BE2C (cell line): ENCODE results near the gene MLXIP.

ENCODE experiments used
- DNase-seq: peaks from one replicate; pipeline ENCODE4 v3.0.0-alpha.2; 2020
- H3K27me3 ChIP-seq: fragments of 250-450 bp; sonication (Bioruptor Pico); 2 replicates; pipeline ENCODE4 v1.5.1; 2020; ENCODE audit warnings: mild to moderate bottlenecking
- H3K36me3 ChIP-seq: fragments of 250-450 bp; sonication (Bioruptor Pico); 2 replicates; pipeline ENCODE4 v1.5.1; 2020; ENCODE audit warnings: mild to moderate bottlenecking
- H3K4me1 ChIP-seq: fragments of 250-450 bp; sonication (Bioruptor Pico); 2 replicates; pipeline ENCODE4 v1.5.1; 2020
- H3K4me3 ChIP-seq: 2 replicates; pipeline ENCODE4 v1.5.1; 2011; ENCODE audit warnings: low read depth, low read length
- H3K9me3 ChIP-seq: fragments of 250-450 bp; sonication (Bioruptor Pico); 2 replicates; pipeline ENCODE4 v1.5.1; 2020
- CTCF ChIP-seq: IDR thresholded peaks from 2 replicates; pipeline ENCODE4 v1.5.1; 2012; ENCODE audit warnings: mild to moderate bottlenecking, low read depth, low read length

The MLXIP gene

GRCh38 chr12:122043476-122043875 lies 35.1 kb upstream of the MLXIP start:
- TF ChIP-seq CTCF, result no peak
- Histone ChIP-seq H3K36me3 (peaks cover 52% of the 10 kb centered on the region), H3K4me3 (no peak overlapping the region), H3K9me3 (no peaks in the 10 kb centered on the region), H3K27me3 (no peaks in the 10 kb centered on the region), H3K4me1 (no peaks in the 10 kb centered on the region)
- no peak for DNase-seq

- no peaks in the 10 kb centered on the region for H3K9me3 ChIP-seq
- DNase-seq, result no peak
- peaks cover 51% of the 10 kb centered on the region for H3K36me3 ChIP-seq
- H3K27me3 ChIP-seq, result no peaks in the 10 kb centered on the region
- no peak overlapping the region for H3K4me3 ChIP-seq
- TF ChIP-seq CTCF, result no peak
- no peaks in the 10 kb centered on the region for H3K4me1 ChIP-seq
Measured at GRCh38 chr12:122045262-122045661, 33.3 kb upstream of the MLXIP start.

- no peak for TF ChIP-seq CTCF
- Histone ChIP-seq H3K4me1 (no peaks in the 10 kb centered on the region), H3K4me3 (no peak overlapping the region), H3K27me3 (no peaks in the 10 kb centered on the region), H3K36me3 (peaks cover 51% of the 10 kb centered on the region), H3K9me3 (no peaks in the 10 kb centered on the region)
- DNase-seq, result no peak
Measured at GRCh38 chr12:122046145-122046544, 32.4 kb upstream of the MLXIP start.

- H3K27me3 ChIP-seq, result no peaks in the 10 kb centered on the region
- H3K4me1 ChIP-seq, result no peaks in the 10 kb centered on the region
- no peak for TF ChIP-seq CTCF
- no peaks in the 10 kb centered on the region for H3K9me3 ChIP-seq
- peaks cover 39% of the 10 kb centered on the region for H3K36me3 ChIP-seq
- no peak for DNase-seq
- no peak overlapping the region for H3K4me3 ChIP-seq
Measured at GRCh38 chr12:122048151-122048550, 30.4 kb upstream of the MLXIP start.

GRCh38 chr12:122049827-122050226 lies 28.7 kb upstream of the MLXIP start:
- no peak for TF ChIP-seq CTCF
- H3K27me3 ChIP-seq, result no peaks in the 10 kb centered on the region
- no peaks in the 10 kb centered on the region for H3K9me3 ChIP-seq
- 0 out of 2 replicates have a peak, but pooled peaks cover 3% of the 10 kb centered on the region for H3K4me1 ChIP-seq
- H3K4me3 ChIP-seq, result no peak overlapping the region
- no peak for DNase-seq
- peaks cover 29% of the 10 kb centered on the region for H3K36me3 ChIP-seq

GRCh38 chr12:122050706-122051105 lies 27.9 kb upstream of the MLXIP start:
- DNase-seq, result no peak
- Histone ChIP-seq H3K9me3 (no peaks in the 10 kb centered on the region), H3K36me3 (peaks cover 29% of the 10 kb centered on the region), H3K27me3 (no peaks in the 10 kb centered on the region), H3K4me3 (no peak overlapping the region), H3K4me1 (0 out of 2 replicates have a peak, but pooled peaks cover 3% of the 10 kb centered on the region)
- TF ChIP-seq CTCF, result no peak
